ENCODE results near the gene ATP8A1.

ATP8A1 gene

GRCh38 chr4:42401171-42401570 lies 255.7 kb downstream of the ATP8A1 start:
- no peaks in the 10 kb centered on the region for H3K36me3 ChIP-seq (replicated peaks)
- in situ Hi-C loops (cut with HindIII; ENCODE audit: low pct_ligation_motif_present, low sequenced_read_pairs), result no loop called here
- peaks cover 3% of the 10 kb centered on the region for H3K27me3 ChIP-seq (replicated peaks)
- H3K4me3 ChIP-seq (ENCODE audit: low read depth, low read length), result no peak overlapping the region
- H3K27ac ChIP-seq, result no peak overlapping the region
- peak; percentile 3 for TF ChIP-seq CTCF (IDR thresholded peaks at IDR 0.05; ENCODE audit: low read depth, low read length, missing control alignments)
- DNase-seq, result no peak

GRCh38 chr4:42399393-42399792 lies 257.5 kb downstream of the ATP8A1 start:
- in situ Hi-C loops (cut with HindIII; ENCODE audit: low pct_ligation_motif_present, low sequenced_read_pairs), result no loop called here
- peaks cover 3% of the 10 kb centered on the region for H3K27me3 ChIP-seq (replicated peaks)
- no peak for TF ChIP-seq CTCF (IDR thresholded peaks at IDR 0.05; ENCODE audit: low read depth, low read length, missing control alignments)
- H3K4me3 ChIP-seq (ENCODE audit: low read depth, low read length), result no peak overlapping the region
- no peak for DNase-seq
- no peaks in the 10 kb centered on the region for H3K36me3 ChIP-seq (replicated peaks)
- no peak overlapping the region for H3K27ac ChIP-seq

- H3K27me3 ChIP-seq (replicated peaks), result peaks cover 3% of the 10 kb centered on the region
- no peak overlapping the region for H3K27ac ChIP-seq
- no peaks in the 10 kb centered on the region for H3K36me3 ChIP-seq (replicated peaks)
- peak overlapping the region; percentile 47 for H3K4me3 ChIP-seq (ENCODE audit: low read depth, low read length)
- TF ChIP-seq CTCF (IDR thresholded peaks at IDR 0.05; ENCODE audit: low read depth, low read length, missing control alignments), result no peak
- no peak for DNase-seq
- in situ Hi-C loops (cut with HindIII; ENCODE audit: low pct_ligation_motif_present, low sequenced_read_pairs), result no loop called here
Observed at GRCh38 chr4:42398871-42399331, 258.0 kb downstream of the ATP8A1 start.

GRCh38 chr4:42398171-42398870 lies 258.6 kb downstream of the ATP8A1 start:
- in situ Hi-C loops (cut with HindIII; ENCODE audit: low pct_ligation_motif_present, low sequenced_read_pairs), result no loop called here
- Histone ChIP-seq H3K36me3 (replicated peaks) (no peaks in the 10 kb centered on the region), H3K27ac (no peak overlapping the region), H3K4me3 (ENCODE audit: low read depth, low read length) (peak overlapping the region; percentile 47), H3K27me3 (replicated peaks) (peaks cover 3% of the 10 kb centered on the region)
- peak; percentile 17 for TF ChIP-seq CTCF (IDR thresholded peaks at IDR 0.05; ENCODE audit: low read depth, low read length, missing control alignments)
- DNase-seq, result no peak

- H3K36me3 ChIP-seq (replicated peaks), result no peaks in the 10 kb centered on the region
- H3K4me3 ChIP-seq (ENCODE audit: low read depth, low read length), result peak overlapping the region; percentile 47
- H3K27ac ChIP-seq, result no peak overlapping the region
- H3K27me3 ChIP-seq (replicated peaks), result peaks cover 3% of the 10 kb centered on the region
- TF ChIP-seq CTCF (IDR thresholded peaks at IDR 0.05; ENCODE audit: low read depth, low read length, missing control alignments), result no peak
- in situ Hi-C loops (cut with HindIII; ENCODE audit: low pct_ligation_motif_present, low sequenced_read_pairs), result no loop called here
- DNase-seq, result no peak
Observed at GRCh38 chr4:42397635-42398170, 259.2 kb downstream of the ATP8A1 start.
